GM03348 (cell line): ENCODE results near the gene NCS1.
A peak's percentile ranks its signal among the peaks of the same experiment; 100 is the strongest.

Experiments
- DNase-seq: peaks from one replicate; pipeline ENCODE4 v3.0.0; 2012; ENCODE audit warnings: low spot score

NCS1 gene

DNA sequence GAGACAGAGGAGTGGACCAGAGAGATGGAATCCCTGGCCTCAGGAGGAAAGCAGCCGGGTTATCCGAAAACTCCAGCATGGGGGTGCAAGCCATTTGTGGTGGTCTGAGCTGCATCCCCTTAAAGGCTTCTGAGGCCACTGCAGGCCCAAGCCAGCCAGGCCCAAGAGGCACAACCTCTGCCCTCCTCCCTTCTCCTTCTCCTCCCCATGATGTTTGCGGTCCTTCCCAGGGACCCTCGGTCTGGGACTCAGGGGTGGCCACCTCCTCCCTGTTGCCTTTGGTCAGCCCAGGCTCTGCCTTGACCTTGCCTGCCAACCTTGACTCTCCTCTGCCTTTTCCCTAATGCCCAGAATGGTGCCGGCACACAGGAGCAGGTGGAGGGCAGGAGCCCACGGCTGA, 4.6 kb downstream of the NCS1 start:
- DNase-seq: no peak

GRCh38 chr9:130177898-130178805, 5.9 kb downstream of the NCS1 start:
- no peak for DNase-seq

DNA sequence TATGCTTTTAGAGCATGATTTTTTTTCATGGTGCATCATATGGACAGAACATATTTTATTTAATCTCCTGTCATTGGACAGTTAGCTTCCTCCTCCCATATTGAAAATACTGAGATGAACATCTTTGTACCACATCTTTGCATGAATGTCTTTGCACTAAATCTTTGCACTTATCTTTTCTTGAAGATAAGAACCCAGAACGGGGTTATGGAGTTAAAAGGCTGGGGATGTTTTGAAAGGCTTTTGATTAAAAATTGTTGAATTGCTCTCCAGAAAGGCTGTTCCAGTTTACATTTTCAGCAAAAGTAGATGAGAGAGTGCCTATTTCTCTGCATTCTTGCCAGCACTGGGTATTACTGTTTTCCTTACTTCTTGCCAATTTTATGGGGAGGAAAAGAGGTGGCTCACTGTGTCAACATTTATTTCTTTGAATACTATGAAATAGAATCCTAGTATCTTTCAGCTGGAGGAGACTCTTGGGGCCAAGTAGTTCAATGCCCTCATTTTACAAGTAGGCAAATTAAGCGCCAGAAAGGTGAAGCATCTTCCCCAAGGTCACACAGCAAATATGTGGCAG, 7.2 kb downstream of the NCS1 start:
- DNase-seq: no peak

GRCh38 chr9:130180516-130180915, 8.3 kb downstream of the NCS1 start:
- DNase-seq: no peak

DNA sequence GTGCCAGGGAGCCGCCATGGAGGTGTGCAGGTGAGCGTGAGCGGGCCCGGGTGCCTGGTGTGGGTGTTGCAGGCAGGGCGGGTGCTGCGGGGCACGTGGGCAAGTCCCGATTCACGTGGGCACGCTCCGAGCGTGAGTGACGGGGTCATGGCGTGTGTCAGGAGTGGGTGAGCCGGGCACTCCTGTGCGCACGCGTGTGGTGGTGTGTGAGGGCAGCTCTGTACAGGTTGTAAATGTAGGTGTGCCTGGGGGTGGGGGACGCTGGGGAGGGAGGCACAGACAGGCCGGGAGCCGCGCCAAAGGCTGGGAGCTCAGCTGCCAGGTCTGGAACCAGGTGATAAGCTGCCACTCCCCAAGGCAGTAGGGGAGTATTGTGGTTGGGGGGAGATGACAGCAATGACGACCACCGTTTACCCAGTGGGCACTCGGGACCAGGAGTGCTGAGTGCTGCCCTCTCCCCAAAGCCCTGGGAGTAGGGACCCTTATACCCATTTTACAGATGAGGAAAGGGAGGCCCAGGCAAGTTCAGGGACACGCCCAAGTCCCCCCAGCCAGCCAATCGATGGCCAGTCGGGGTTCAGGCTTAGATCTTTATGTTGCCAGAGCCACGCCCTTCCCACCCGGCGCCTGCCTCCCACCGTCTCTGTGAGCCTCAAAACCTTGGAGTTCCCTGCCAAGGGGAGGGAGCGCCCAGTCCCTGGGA, 9.6 kb downstream of the NCS1 start:
- DNase-seq: no peak

DNA sequence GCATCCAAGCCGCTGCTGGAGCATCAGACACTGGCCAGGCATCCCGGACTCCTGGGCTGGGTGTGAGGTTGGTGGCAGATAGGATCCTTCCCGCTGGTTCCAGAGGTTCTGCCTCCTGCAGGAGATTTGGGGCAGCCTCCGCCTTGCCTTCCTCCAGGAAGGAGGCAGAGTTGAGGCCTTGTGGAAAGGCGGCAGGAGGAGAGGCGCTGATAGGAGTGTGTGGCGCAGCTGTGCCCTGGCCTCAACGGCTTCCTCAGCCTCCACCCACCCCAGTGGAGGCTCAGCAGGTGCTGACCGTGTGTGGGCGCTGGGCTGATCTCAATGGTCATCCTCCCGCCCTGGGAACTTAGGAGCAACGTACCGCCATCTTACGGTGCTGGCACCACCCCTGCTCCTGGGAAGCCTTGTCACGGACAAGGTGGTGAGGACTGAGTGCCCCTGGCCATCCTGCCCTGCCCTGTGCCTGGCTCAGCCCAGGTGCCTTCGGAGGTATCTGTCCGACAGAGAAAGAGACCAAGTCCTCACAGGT, 10.2 kb downstream of the NCS1 start:
- no peak for DNase-seq

GRCh38 chr9:130183133-130183762, 11.0 kb downstream of the NCS1 start:
- peak; percentile 94 for DNase-seq

- DNase-seq: no peak
These were observed 12.8 kb downstream of the NCS1 start for GRCh38 chr9:130185017-130185416.

DNA sequence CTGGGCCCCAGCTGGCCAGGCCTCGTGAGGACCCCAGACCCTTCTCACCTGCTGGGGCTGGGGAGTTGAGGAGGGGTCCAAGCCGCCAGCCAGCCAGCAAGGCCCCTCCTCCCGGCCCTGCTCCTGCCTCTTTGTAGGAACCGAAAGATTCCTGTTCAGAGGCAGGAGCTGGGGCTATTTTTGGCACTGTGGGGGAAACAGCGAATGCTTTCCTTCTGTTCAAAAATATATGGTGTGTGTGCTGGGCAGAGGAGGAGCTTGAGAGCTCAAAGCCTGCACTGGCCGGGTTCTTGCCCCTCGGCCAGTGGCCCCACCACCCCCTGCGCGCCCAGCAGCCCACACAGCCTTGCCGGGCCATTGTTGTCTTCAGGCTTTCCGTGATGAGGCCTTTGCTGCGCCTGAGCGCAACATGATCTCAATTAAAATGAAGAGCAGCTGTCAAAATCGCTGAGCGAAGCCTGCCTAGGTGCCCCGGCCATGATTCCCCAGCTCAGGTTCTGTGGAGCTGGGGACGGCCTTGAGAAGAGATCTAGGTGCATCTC, 13.4 kb downstream of the NCS1 start:
- DNase-seq: no peak

DNA sequence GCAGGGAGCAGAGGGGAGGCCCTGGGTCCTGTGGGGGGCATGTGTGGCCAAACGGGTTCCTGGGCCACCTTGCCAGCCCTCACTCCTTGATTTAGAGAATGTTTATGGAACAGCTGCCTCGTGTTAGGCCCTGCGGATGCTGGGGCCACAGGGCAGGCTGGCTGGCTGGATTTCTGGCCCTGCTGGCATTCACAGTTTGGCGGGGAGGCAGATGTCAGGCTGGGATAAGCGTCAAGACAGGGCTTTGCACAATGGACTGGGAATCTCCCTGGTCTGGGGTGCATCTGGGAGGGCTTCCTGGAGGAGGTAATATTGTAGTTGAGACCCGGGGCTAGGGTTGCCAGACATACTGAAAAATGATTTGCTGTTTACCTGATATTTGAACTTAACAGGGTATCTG, 13.8 kb downstream of the NCS1 start:
- DNase-seq: no peak

- peak; percentile 85 for DNase-seq
These were observed 14.8 kb downstream of the NCS1 start for GRCh38 chr9:130186839-130187522.

DNA sequence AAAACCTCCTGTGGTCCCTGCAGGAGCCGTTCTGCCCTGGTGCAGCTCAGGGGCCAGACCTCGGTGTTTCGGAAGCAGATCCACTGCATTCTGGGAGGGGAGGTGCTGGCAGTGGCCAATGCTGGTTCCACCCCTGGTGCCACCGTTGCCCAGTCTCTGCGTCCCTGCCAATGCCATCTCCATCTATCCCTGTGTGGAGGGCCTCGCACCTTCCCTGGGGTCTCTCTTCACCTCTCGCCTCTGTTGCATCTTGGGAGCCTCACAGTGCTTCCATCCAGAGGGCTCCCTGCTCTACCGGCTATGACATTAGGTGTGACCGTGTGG, 15.3 kb downstream of the NCS1 start:
- DNase-seq: no peak

DNA sequence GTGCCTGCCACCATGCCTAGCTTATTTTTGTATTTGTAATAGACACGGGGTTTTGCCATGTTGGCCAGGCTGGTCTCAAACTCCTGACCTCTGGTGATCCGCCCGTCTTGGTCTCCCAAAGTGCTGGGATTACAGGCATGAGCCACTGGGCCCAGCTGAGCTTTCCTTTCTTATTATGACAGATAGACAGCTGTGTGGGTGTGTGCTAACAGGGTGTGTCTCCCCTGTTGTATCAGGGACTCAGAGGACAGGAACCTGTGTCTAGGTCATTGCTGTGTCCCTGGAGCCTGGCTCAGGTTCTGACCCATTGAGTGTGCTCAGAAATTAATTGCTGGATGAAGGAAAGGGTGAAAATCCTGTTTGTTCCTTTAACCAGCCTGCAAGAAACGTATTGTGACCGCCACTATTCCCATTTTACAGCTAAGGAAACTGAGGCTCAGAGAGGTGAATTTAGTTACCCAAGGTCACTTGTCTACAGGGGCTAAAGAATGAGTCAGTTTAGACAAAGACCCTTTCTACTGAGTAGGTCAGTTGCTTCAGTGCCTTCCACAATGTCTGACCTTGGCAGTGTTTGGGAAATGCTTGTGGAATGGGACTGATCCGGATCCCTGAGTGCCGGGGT, 16.8 kb downstream of the NCS1 start:
- DNase-seq: no peak

DNA sequence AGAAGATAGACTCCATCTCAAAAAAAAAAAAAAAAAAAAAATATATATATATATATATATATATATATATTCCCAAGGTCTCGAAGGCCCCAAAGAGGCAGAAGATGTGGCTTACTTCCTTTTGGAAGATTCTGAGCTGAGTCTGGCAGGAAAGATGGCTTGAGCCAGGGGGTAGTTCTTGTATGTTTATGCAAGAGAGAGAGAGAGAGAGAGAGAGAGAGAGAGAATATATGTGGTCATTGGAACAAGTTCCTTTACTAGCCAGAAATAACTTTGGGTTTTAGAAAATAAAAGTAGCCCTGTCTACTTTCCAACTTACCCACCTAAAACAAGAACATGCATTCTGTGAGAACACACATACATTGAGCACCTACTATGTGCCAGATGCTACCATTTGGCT, 17.6 kb downstream of the NCS1 start:
- DNase-seq: peak; percentile 31

GRCh38 chr9:130191068-130191748, 19.0 kb downstream of the NCS1 start:
- no peak for DNase-seq

DNA sequence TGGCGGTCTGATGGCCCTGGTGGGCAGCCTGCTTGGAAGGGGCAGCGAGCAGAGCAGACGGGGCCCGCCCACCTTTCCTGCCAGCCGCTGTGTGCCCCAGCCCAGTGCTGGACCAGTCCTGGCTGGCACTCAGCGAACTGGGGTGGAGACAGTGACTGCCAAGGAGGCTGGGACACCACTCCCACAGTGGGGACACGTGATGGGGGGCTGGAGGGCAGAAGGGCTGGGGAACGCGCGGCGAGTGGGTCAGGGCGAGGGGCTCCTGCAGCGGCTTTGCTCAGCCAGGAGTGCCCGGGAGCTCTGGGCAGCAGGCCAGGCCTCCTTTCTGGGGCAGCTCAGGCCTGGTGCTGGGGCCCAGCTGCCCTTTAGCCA, 19.5 kb downstream of the NCS1 start:
- no peak for DNase-seq

- no peak for DNase-seq
These were observed 20.3 kb downstream of the NCS1 start for GRCh38 chr9:130192382-130192999.

- DNase-seq: no peak
These were observed 20.9 kb downstream of the NCS1 start for GRCh38 chr9:130193103-130193502.

GRCh38 chr9:130193531-130194377, 21.6 kb downstream of the NCS1 start:
- DNase-seq: no peak
